Peyer's patch (tissue), 4 donors: Measurements from ENCODE around the gene GGCX. TPM values are rescaled to one million over a fixed set of nuclear protein-coding genes. Genes with fewer than 3 reads are reported as not detected.
"Not testable (repeated sequence)": the region's sequence is repeated elsewhere in the genome, so short reads cannot be mapped to it uniquely, and the experiment has no call there.

Experiments used
- DNase-seq, 3 donors: peaks; one replicate each; pipeline ENCODE4 v3.0.0-alpha.2; 2017 to 2019
- H3K27ac ChIP-seq, 4 donors: fragments of 200-600 bp; sonication (generic); one replicate each; pipeline ENCODE4 v1.5.1; 2016 to 2019
- H3K27me3 ChIP-seq, 2 donors: fragments of 200-600 bp; sonication (generic); one replicate each; pipeline ENCODE4 v1.5.1; 2019
- H3K36me3 ChIP-seq, 3 donors: fragments of 200-600 bp; sonication (generic); one replicate each; pipeline ENCODE4 v1.5.1; 2016 to 2019
- H3K4me1 ChIP-seq, 4 donors: fragments of 200-600 bp; sonication (generic); one replicate each; pipeline ENCODE4 v1.5.1; 2016 to 2019
- H3K4me3 ChIP-seq, 4 donors: fragments of 200-600 bp; sonication (generic); 1 replicate in 3 of 4; 2 replicates in 1 of 4; pipeline ENCODE4 v1.5.1; 2016 to 2019; ENCODE audit warnings: mild to moderate bottlenecking in 1 of 4
- H3K9me3 ChIP-seq, 4 donors: fragments of 200-600 bp; sonication (generic); one replicate each; pipeline ENCODE4 v1.5.1; 2016 to 2019; ENCODE audit warnings: mild to moderate bottlenecking in 1 of 4
- CTCF ChIP-seq, 6 experiments: fragments of 450-650 bp in 4 of 6; fragments of 200-600 bp in 2 of 6; sonication (generic) in 1 of 6; IDR thresholded peaks; one replicate each; pipeline ENCODE4 v1.5.1; 2017 to 2019; ENCODE audit warnings: antibody characterized with exemption in 6 of 6, mild to moderate bottlenecking in 3 of 6, moderate library complexity in 1 of 6
- POLR2A ChIP-seq, 2 donors: fragments of 450-650 bp; IDR thresholded peaks; one replicate each; pipeline ENCODE4 v1.5.1; 2017; ENCODE audit warnings: antibody characterized with exemption in 2 of 2, mild to moderate bottlenecking in 2 of 2, moderate library complexity in 2 of 2
- total RNA-seq, 4 donors: library from RNA; depleted of rRNA; stranded (reverse); fragments of >200 nt; gene quantifications; one replicate each; pipeline ENCODE4 v1.1.0, GENCODE V29; 2016

Gene GGCX
- total RNA-seq, result 10 to 100 TPM; 21.3 to 38.0 (median 31.1) TPM

GRCh38 chr2:85561280-85562212, at the start of gene GGCX:
Gene GGCX, minus strand, starts transcription at chr2:85561493. Its CDS starts 65 bp downstream, at chr2:85561428.
- H3K27me3 ChIP-seq, result no peaks in the 10 kb centered on the region
- peak; percentile 94 to 98 (median 98) for DNase-seq
- H3K4me1 ChIP-seq, result peaks cover 0 to 21% (median 0%) of the 10 kb centered on the region in 4 donors
- peak in 4 of 6 experiments; percentile 24 to 48 (median 32) for TF ChIP-seq CTCF (IDR thresholded peaks at IDR 0.05)
- peak; percentile 84 to 93 for TF ChIP-seq POLR2A (IDR thresholded peaks at IDR 0.05)
- H3K4me3 ChIP-seq, result peak within 1 kb of the TSS; percentile 60 to 86 (median 76)
- peak within 1 kb of the TSS; percentile 81 to 86 (median 84) for H3K27ac ChIP-seq
- H3K9me3 ChIP-seq, result no peaks in the 10 kb centered on the region
- H3K36me3 ChIP-seq, result peaks cover 0 to 19% (median 0%) of the 10 kb centered on the region in 3 donors

- no peak for DNase-seq
Measured at GRCh38 chr2:85607268-85608215, 46.2 kb upstream of the GGCX start.

GRCh38 chr2:85606116-85606455, 44.8 kb upstream of the GGCX start:
- H3K27me3 ChIP-seq, result no peaks in the 10 kb centered on the region
- H3K27ac ChIP-seq, result peak overlapping the region in 1 of 4 donors; percentile 12
- TF ChIP-seq CTCF (IDR thresholded peaks at IDR 0.05) (no peak), POLR2A (IDR thresholded peaks at IDR 0.05) (no peak)
- no peak overlapping the region for H3K4me3 ChIP-seq
- H3K4me1 ChIP-seq, result peaks cover 0 to 40% (median 13%) of the 10 kb centered on the region in 4 donors
- no peaks in the 10 kb centered on the region for H3K9me3 ChIP-seq
- peaks cover 0 to 21% (median 0%) of the 10 kb centered on the region in 3 donors for H3K36me3 ChIP-seq
- DNase-seq, result no peak

More at GRCh38 chr2:85607268-85608215, 46.2 kb upstream of the GGCX start:
- H3K9me3 ChIP-seq, result no peaks in the 10 kb centered on the region
- H3K36me3 ChIP-seq, result peaks cover 0 to 21% (median 0%) of the 10 kb centered on the region in 3 donors
- no peak overlapping the region for H3K27ac ChIP-seq
- H3K27me3 ChIP-seq, result no peaks in the 10 kb centered on the region
- H3K4me1 ChIP-seq, result peaks cover 0 to 32% (median 10%) of the 10 kb centered on the region in 4 donors
- no peak overlapping the region for H3K4me3 ChIP-seq
- TF ChIP-seq CTCF (IDR thresholded peaks at IDR 0.05), result no peak
- TF ChIP-seq POLR2A (IDR thresholded peaks at IDR 0.05), result no peak

- Histone ChIP-seq H3K27me3 (no peaks in the 10 kb centered on the region), H3K4me3 (no peak overlapping the region), H3K9me3 (no peaks in the 10 kb centered on the region), H3K27ac (peak overlapping the region in 1 of 4 donors; percentile 1), H3K36me3 (peaks cover 0 to 21% (median 0%) of the 10 kb centered on the region in 3 donors), H3K4me1 (peaks cover 0 to 36% (median 10%) of the 10 kb centered on the region in 4 donors)
- no peak for TF ChIP-seq POLR2A (IDR thresholded peaks at IDR 0.05)
- no peak for DNase-seq
Measured at GRCh38 chr2:85605406-85606115, 44.3 kb upstream of the GGCX start.

GRCh38 chr2:85604568-85605339, 43.5 kb upstream of the GGCX start:
- Histone ChIP-seq H3K27me3 (no peaks in the 10 kb centered on the region), H3K4me3 (no peak overlapping the region), H3K9me3 (no peaks in the 10 kb centered on the region), H3K36me3 (peaks cover 0 to 21% (median 0%) of the 10 kb centered on the region in 3 donors), H3K4me1 (peaks cover 0 to 31% (median 8%) of the 10 kb centered on the region in 4 donors), H3K27ac (no peak overlapping the region)
- DNase-seq, result no peak
- TF ChIP-seq POLR2A (IDR thresholded peaks at IDR 0.05) (no peak), CTCF (IDR thresholded peaks at IDR 0.05) (no peak)

GRCh38 chr2:85604133-85604444, 42.8 kb upstream of the GGCX start:
- H3K9me3 ChIP-seq, DNase-seq, H3K27me3 ChIP-seq, H3K27ac ChIP-seq: not testable (repeated sequence)
- peaks cover 0 to 31% (median 8%) of the 10 kb centered on the region in 4 donors for H3K4me1 ChIP-seq
- H3K36me3 ChIP-seq, result peaks cover 0 to 20% (median 0%) of the 10 kb centered on the region in 3 donors
- peak overlapping the region in 2 of 4 donors; percentile 78 to 94 for H3K4me3 ChIP-seq
